HG02870 (cell line): Measurements from ENCODE around the gene C11orf58.

Experiments
- ATAC-seq: cut with Tn5 transposase; IDR thresholded peaks from one replicate; pipeline ENCODE4 v1.9.1; 2021; ENCODE audit warnings: mild to moderate bottlenecking, moderate library complexity; ENCODE audit not compliant: unreplicated experiment

C11orf58 gene

GRCh38 chr11:16767957-16768356 lies 29.5 kb downstream of the C11orf58 start:
- no peak for ATAC-seq

DNA sequence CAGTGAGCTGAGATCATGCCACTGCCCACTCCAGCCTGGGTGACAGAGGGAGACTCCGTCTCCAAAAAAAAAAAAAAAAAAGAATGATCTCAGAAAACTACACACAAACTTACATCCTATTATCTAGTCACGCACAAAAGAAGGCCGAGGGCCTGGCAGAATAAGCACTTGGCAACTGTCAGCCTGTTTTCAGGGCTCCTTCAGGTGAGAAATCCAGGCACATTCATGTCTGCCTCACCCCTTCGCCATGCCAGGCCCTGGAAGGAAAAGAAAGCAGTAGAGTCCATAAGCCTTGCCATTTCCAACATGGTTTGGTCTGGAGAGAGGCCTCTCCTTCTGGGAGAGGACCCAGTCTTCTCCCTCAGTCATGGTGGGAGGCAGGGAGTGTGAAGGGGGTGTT lies 30.9 kb downstream of the C11orf58 start:
- no peak for ATAC-seq

DNA sequence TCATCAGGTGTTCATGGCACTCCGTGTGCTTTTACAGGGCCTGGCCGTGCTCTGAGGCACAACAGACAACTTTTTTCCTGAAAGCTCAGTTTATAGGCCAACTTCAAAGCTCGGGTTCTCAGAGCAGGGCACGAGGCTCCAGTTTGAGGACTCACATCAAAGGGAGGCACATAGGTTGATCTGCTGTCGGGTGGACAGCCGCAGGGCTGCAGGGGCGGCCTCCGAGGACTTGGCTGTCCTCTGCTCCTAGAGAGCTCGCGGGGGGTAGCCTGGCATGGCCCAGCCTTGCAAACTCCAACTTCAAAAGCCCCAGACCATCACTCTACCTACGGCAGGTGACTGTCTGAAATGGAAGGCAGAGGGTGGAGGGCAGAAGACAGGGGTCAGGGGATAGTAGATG lies 31.6 kb downstream of the C11orf58 start:
- no peak for ATAC-seq

- ATAC-seq = no peak
Measured at GRCh38 chr11:16771350-16772140, 33.1 kb downstream of the C11orf58 start.

DNA sequence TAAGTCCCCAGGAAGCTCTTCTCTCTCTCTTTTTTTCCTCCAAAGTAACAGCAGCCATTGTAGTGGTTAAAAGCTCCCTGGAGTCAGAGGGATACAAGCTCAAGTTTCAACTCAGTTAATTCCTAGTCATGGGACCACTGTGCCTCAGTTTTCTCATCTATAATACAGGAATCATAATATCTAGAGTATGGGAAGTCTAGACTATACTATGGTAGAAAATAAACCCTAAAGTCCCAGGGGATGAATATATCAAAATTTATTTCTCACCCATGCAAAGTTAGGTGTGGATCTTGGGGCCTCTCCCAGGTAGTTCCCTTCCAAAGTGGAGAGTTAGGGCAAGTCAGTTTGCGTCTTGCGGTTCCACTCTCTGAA lies 33.7 kb downstream of the C11orf58 start:
- ATAC-seq = no peak

GRCh38 chr11:16773981-16774935 lies 35.8 kb downstream of the C11orf58 start:
- no peak for ATAC-seq

GRCh38 chr11:16774936-16775613 lies 36.6 kb downstream of the C11orf58 start:
- ATAC-seq = no peak

- no peak for ATAC-seq
Measured at GRCh38 chr11:16775614-16776283, 37.3 kb downstream of the C11orf58 start.

GRCh38 chr11:16776711-16777612 lies 38.5 kb downstream of the C11orf58 start:
- ATAC-seq = no peak

GRCh38 chr11:16777613-16777975 lies 39.1 kb downstream of the C11orf58 start:
- ATAC-seq = no peak

- ATAC-seq = no peak
Measured at GRCh38 chr11:16778286-16778685, 39.8 kb downstream of the C11orf58 start.

DNA sequence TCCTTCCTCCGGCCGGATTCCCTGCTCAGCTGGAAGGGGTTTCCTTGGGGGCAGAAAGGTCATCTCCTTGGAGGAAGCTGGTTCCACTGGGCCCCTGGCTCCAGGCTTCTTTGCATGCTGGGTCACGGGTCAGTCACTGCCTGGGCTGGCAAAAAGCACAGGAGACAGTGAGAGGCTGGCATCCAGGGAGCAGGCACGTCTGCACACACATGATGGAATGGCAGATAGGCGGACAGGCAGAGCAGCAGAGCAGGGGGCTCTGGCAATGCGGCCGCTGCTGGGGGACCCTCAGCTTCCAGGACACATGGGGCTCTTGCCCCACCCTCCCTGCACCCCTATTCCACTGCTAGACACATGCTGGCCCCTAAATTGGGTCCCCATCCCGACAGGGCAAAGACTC lies 40.4 kb downstream of the C11orf58 start:
- ATAC-seq = no peak

DNA sequence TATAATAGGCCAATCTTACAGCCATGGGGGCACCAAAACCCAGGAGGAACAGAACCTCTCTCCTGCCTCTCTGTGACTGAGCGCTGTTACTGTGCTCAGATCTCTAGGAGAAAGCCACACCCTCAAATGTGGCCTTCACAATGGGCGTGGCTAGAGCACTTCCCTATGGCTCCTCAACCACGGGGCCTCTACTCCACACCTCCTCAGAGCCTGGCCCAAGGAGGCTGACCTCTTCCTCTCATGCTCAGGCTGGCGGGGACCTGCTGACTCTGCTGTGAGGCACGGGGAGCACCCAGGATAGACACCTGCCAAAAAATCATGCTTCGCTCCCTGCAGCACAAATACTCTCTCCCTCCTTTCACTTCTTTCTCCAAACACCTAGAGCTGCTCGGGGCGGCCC lies 41.0 kb downstream of the C11orf58 start:
- ATAC-seq = peak; percentile 58

DNA sequence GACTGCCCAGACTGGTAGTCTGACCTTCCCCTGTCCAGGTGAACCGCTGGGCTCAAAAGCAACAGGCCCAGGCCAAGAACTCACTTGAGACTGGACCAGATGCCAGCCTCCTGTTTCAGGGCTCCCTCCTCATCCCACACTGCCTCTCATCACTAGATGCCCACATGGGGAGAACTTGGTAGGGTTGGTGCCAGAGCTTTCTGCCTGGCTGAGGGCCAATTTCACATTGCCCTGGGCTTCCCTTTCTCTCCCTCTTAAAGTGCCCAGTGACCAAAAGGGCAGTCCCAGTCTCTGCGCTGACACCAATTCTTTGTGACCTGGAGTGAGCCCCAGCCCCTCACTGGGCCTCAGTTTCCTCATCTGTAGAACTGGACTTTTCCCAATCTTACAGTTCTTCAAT lies 41.7 kb downstream of the C11orf58 start:
- ATAC-seq = no peak

GRCh38 chr11:16780698-16781550 lies 42.5 kb downstream of the C11orf58 start:
- ATAC-seq = no peak

GRCh38 chr11:16781936-16782919 lies 43.8 kb downstream of the C11orf58 start:
- ATAC-seq = no peak

GRCh38 chr11:16783321-16783801 lies 44.9 kb downstream of the C11orf58 start:
- ATAC-seq = no peak

- no peak for ATAC-seq
Measured at GRCh38 chr11:16784097-16784496, 45.6 kb downstream of the C11orf58 start.
